Osteoblast (primary cell): ENCODE measurements around the gene SERGEF. TPM values are rescaled to one million over a fixed set of nuclear protein-coding genes. Genes with fewer than 3 reads are reported as not detected.

ENCODE experiments used
- DNase-seq: peaks from one replicate; pipeline ENCODE4 v3.0.0; 2011; ENCODE audit warnings: low spot score, mixed read lengths; ENCODE audit not compliant: insufficient read length; ENCODE audit errors: missing footprints
- H2AFZ ChIP-seq: 2 replicates; pipeline ENCODE4 v1.6.0; 2011; ENCODE audit warnings: mild to moderate bottlenecking, low read length
- H3K27ac ChIP-seq: 2 replicates; pipeline ENCODE4 v1.5.1; 2011; ENCODE audit warnings: mild to moderate bottlenecking, low read depth, low read length, moderate library complexity
- H3K27me3 ChIP-seq: 2 replicates; pipeline ENCODE4 v1.6.0; 2012; ENCODE audit warnings: mild to moderate bottlenecking, control low read depth, inconsistent platforms, low read length, moderate library complexity; ENCODE audit not compliant: insufficient read depth
- H3K36me3 ChIP-seq: 2 replicates; pipeline ENCODE4 v1.5.1; 2011; ENCODE audit warnings: mild to moderate bottlenecking, low read length, control low read depth, moderate library complexity; ENCODE audit not compliant: insufficient read depth
- H3K4me1 ChIP-seq: 2 replicates; pipeline ENCODE4 v1.5.1; 2011; ENCODE audit warnings: mild to moderate bottlenecking, low read length, control low read depth, moderate library complexity; ENCODE audit not compliant: insufficient read depth
- H3K4me2 ChIP-seq: 2 replicates; pipeline ENCODE4 v1.6.0; 2011; ENCODE audit warnings: mild to moderate bottlenecking, low read length; ENCODE audit not compliant: insufficient read depth
- H3K4me3 ChIP-seq: fragments of 200-600 bp; sonication (generic); 3 replicates; pipeline ENCODE4 v1.5.1; 2012; ENCODE audit warnings: mild to moderate bottlenecking, low read length, inconsistent platforms; ENCODE audit not compliant: insufficient read depth
- H3K79me2 ChIP-seq: 2 replicates; pipeline ENCODE4 v1.6.0; 2012; ENCODE audit warnings: mild to moderate bottlenecking, low read length, control low read depth, inconsistent platforms; ENCODE audit not compliant: insufficient read depth
- H3K9me3 ChIP-seq: 2 replicates; pipeline ENCODE4 v1.5.1; 2011; ENCODE audit warnings: low read depth, low read length, control low read depth
- H4K20me1 ChIP-seq: 2 replicates; pipeline ENCODE4 v1.6.0; 2012; ENCODE audit warnings: mild to moderate bottlenecking, low read length, control low read depth; ENCODE audit not compliant: insufficient read depth
- total RNA-seq: library from RNA; depleted of rRNA; stranded (reverse); fragments of >200 nt; gene quantifications from 2 replicates; pipeline ENCODE4 v1.2.3, GENCODE V29; 2012
- TF ChIP-seq, protein P1 (sequence below): IDR thresholded peaks from 2 replicates; pipeline ENCODE4 v1.5.1; 2011; ENCODE audit warnings: mild to moderate bottlenecking, low read depth, low read length, moderate library complexity; ENCODE audit errors: extremely low read depth

SERGEF gene
- total RNA-seq, 1 donor: 29.7 TPM

DNA sequence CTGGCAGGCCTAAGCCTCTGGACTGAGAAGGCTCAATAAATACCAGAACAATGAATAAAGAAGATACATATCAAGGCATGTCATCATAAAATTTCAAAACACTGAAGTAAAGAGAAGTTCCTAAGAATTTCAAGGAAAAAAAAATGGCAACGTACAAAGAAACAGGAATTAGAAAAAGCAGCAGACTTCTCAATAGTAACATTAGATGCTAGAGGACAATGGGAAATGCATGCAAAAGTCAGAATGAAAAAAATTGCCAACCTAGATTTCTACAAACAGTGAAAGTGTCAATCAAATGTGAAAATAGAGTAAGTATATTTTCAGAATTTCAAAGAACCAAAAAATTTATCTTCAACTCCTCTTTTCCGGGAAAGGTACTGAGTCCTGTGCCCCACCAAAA lies 153.3 kb downstream of the SERGEF start:
- no peak overlapping the region for H3K27ac ChIP-seq
- peaks cover 2% of the 10 kb centered on the region for H4K20me1 ChIP-seq
- H3K36me3 ChIP-seq: no peaks in the 10 kb centered on the region
- no peaks in the 10 kb centered on the region for H3K9me3 ChIP-seq
- TF ChIP-seq, protein P1, sequence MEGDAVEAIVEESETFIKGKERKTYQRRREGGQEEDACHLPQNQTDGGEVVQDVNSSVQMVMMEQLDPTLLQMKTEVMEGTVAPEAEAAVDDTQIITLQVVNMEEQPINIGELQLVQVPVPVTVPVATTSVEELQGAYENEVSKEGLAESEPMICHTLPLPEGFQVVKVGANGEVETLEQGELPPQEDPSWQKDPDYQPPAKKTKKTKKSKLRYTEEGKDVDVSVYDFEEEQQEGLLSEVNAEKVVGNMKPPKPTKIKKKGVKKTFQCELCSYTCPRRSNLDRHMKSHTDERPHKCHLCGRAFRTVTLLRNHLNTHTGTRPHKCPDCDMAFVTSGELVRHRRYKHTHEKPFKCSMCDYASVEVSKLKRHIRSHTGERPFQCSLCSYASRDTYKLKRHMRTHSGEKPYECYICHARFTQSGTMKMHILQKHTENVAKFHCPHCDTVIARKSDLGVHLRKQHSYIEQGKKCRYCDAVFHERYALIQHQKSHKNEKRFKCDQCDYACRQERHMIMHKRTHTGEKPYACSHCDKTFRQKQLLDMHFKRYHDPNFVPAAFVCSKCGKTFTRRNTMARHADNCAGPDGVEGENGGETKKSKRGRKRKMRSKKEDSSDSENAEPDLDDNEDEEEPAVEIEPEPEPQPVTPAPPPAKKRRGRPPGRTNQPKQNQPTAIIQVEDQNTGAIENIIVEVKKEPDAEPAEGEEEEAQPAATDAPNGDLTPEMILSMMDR: no peak
- H3K27me3 ChIP-seq: no peaks in the 10 kb centered on the region
- no peak overlapping the region for H3K4me3 ChIP-seq
- no peak overlapping the region for H2AFZ ChIP-seq
- H3K4me2 ChIP-seq: no peak overlapping the region
- H3K4me1 ChIP-seq: peaks cover 3% of the 10 kb centered on the region
- DNase-seq: no peak
- H3K79me2 ChIP-seq: no peaks in the 10 kb centered on the region

DNA sequence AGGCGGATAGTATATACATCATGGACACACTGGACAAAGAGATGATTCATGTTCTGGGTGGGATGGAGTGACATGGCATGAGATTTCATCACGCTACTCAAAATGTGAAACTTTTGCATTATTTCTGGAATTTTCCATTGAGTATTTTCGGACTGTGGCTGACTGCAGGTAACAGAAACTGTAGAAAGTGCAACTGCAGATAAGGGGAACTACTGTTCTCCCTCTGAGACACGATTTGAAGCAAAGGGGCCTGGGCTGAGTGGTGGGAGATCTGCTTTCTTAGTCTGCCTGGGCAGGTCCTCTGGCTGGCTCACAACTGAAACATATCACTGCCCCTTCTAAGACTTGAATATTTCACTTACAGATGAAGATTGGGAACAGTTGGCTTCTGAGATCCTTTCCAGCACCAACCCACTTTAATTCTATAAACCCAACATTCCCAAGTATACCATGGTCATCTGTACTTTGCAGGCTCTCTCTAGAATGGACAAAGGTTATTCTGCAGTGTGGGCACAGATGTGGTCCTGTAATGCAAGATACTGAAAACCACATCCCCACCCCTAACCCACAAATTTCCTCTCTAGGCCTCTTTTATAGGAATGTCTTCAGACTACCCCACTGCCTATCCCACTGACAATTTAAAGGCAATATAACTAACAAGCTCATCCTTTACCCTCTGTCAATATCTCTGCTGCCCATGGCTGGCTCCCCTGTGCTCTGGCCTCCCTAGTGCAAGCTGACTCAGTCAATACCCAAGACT lies 157.1 kb downstream of the SERGEF start:
- Histone ChIP-seq H3K27ac (no peak overlapping the region), H4K20me1 (no peaks in the 10 kb centered on the region), H3K79me2 (no peaks in the 10 kb centered on the region), H3K4me3 (no peak overlapping the region), H3K27me3 (no peaks in the 10 kb centered on the region), H3K4me1 (peaks cover under 1% of the 10 kb centered on the region), H3K4me2 (no peak overlapping the region), H2AFZ (no peak overlapping the region), H3K36me3 (no peaks in the 10 kb centered on the region), H3K9me3 (no peaks in the 10 kb centered on the region)
- no peak for DNase-seq
- TF ChIP-seq, protein P1: no peak

DNA sequence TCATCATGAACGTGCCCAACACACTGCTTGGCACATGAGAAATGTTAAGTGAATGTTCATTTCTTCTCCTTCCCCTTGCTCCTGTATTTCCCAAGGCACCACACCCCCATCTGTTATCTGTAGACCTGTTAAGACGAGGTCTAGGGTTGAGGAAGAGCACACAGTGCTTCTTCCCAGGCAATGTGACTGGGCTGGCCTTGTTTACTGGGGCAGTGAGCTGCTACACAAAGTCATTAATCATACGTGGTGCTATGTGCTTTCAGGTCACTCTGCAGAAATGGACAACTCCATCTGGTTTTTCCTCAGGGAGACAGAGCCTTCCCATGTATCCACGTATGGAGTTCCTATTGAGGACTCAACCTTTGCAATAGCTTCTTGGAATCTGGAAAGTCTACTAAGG lies 159.6 kb downstream of the SERGEF start:
- Histone ChIP-seq H3K4me1 (no peaks in the 10 kb centered on the region), H3K9me3 (no peaks in the 10 kb centered on the region), H3K4me2 (no peak overlapping the region), H3K79me2 (no peaks in the 10 kb centered on the region), H2AFZ (no peak overlapping the region), H3K27ac (no peak overlapping the region), H4K20me1 (no peaks in the 10 kb centered on the region), H3K27me3 (no peaks in the 10 kb centered on the region), H3K36me3 (no peaks in the 10 kb centered on the region), H3K4me3 (no peak overlapping the region)
- no peak for DNase-seq
- TF ChIP-seq, protein P1: no peak

DNA sequence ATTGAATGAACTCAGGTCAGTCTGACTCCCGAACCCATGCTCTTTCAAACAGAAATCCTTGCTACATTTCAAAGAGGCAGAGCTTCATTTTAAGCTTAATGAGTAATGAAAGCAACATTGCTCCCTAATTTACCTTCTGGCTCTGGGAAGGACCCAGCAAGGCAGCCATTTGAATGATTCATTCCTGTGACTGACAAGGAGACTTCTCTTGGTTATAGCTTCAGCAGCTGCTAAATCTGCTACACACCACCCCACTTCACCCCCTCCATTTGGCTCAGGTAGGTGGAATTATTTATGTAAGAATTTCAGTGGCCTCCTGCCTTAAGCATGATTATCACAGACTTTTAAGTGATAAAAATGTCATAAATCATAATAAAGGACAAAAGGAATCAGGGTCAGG lies 160.6 kb downstream of the SERGEF start:
- TF ChIP-seq, protein P1: no peak
- Histone ChIP-seq H3K79me2 (no peaks in the 10 kb centered on the region), H3K4me3 (no peak overlapping the region), H3K36me3 (no peaks in the 10 kb centered on the region), H3K27ac (no peak overlapping the region), H3K9me3 (no peaks in the 10 kb centered on the region), H3K27me3 (no peaks in the 10 kb centered on the region), H2AFZ (no peak overlapping the region), H3K4me1 (no peaks in the 10 kb centered on the region), H4K20me1 (no peaks in the 10 kb centered on the region), H3K4me2 (no peak overlapping the region)
- no peak for DNase-seq
